Loucy (cell line): ENCODE measurements around the gene POC5.

ENCODE experiments used
- H2AFZ ChIP-seq: fragments of 200-600 bp; sonication (generic); 2 replicates; pipeline ENCODE4 v1.6.0; 2016; ENCODE audit warnings: antibody characterized with exemption, mild to moderate bottlenecking, low read length, moderate library complexity
- H3F3A ChIP-seq: fragments of 200-600 bp; 2 replicates; pipeline ENCODE4 v1.6.0; 2016; ENCODE audit warnings: antibody characterized with exemption, low read depth, mild to moderate bottlenecking
- H3K27me3 ChIP-seq: fragments of 200-600 bp; sonication (generic); 2 replicates; pipeline ENCODE4 v1.6.1; 2014; ENCODE audit warnings: low read length, mild to moderate bottlenecking; ENCODE audit not compliant: insufficient read depth, poor library complexity, severe bottlenecking
- H3K36me3 ChIP-seq: fragments of 200-600 bp; sonication (generic); 2 replicates; pipeline ENCODE4 v1.6.1; 2016; ENCODE audit warnings: low read length; ENCODE audit not compliant: insufficient read depth
- H3K4me1 ChIP-seq: fragments of 200-600 bp; sonication (generic); 2 replicates; pipeline ENCODE4 v1.5.1; 2014; ENCODE audit warnings: low read length, mild to moderate bottlenecking; ENCODE audit not compliant: insufficient read depth, poor library complexity, severe bottlenecking
- H3K4me2 ChIP-seq: fragments of 200-600 bp; sonication (generic); 2 replicates; pipeline ENCODE4 v1.6.0; 2014; ENCODE audit warnings: antibody characterized with exemption, low read length, low read depth, mild to moderate bottlenecking; ENCODE audit not compliant: poor library complexity, severe bottlenecking
- H3K4me3 ChIP-seq: fragments of 200-600 bp; sonication (generic); 2 replicates; pipeline ENCODE4 v1.5.1; 2014; ENCODE audit warnings: low read length, mild to moderate bottlenecking, mixed read lengths; ENCODE audit not compliant: poor library complexity, severe bottlenecking
- H3K79me2 ChIP-seq: fragments of 200-600 bp; sonication (generic); 2 replicates; pipeline ENCODE4 v1.6.1; 2014; ENCODE audit warnings: low read length; ENCODE audit not compliant: insufficient read depth
- H3K9ac ChIP-seq: fragments of 200-600 bp; sonication (generic); 2 replicates; pipeline ENCODE4 v1.6.0; 2014; ENCODE audit warnings: mild to moderate bottlenecking, low read depth, low read length, moderate library complexity; ENCODE audit not compliant: poor library complexity, severe bottlenecking
- H3K9me2 ChIP-seq: fragments of 200-600 bp; sonication (generic); replicated peaks from 2 replicates; pipeline ENCODE4 v1.6.1; 2016; ENCODE audit warnings: low read depth, low read length, mixed read lengths
- H3K9me3 ChIP-seq: fragments of 200-600 bp; sonication (generic); 2 replicates; pipeline ENCODE4 v1.6.1; 2014; ENCODE audit warnings: mild to moderate bottlenecking, antibody characterized with exemption, low read length, low read depth; ENCODE audit not compliant: insufficient read depth
- H4K20me1 ChIP-seq: fragments of 200-600 bp; sonication (generic); 2 replicates; pipeline ENCODE4 v1.6.0; 2014; ENCODE audit warnings: antibody characterized with exemption, low read length, mild to moderate bottlenecking; ENCODE audit not compliant: insufficient read depth, poor library complexity, severe bottlenecking
- CTCF ChIP-seq: fragments of 200-600 bp; sonication (generic); conservative IDR thresholded peaks from 2 replicates; pipeline ENCODE4 v1.5.1; 2014; ENCODE audit warnings: mild to moderate bottlenecking, antibody characterized with exemption, low read length
- EZH2phosphoT487 ChIP-seq: fragments of 200-600 bp; IDR thresholded peaks from 2 replicates; pipeline ENCODE4 v1.6.1; 2018; ENCODE audit warnings: antibody characterized with exemption, mild to moderate bottlenecking, moderate library complexity, borderline replicate concordance

Gene POC5

GRCh38 chr5:75651575-75652238 is 65.5 kb downstream of the POC5 start:
- Histone ChIP-seq H2AFZ (peak overlapping the region; percentile 48), H3K4me1 (peaks cover 6% of the 10 kb centered on the region)

GRCh38 chr5:75648712-75649111 is 68.5 kb downstream of the POC5 start:
- no peak overlapping the region for H3K4me2 ChIP-seq
- no peak overlapping the region for H2AFZ ChIP-seq
- H3K9me2 ChIP-seq, result no peaks in the 10 kb centered on the region
- TF ChIP-seq EZH2phosphoT487 (no peak), CTCF (no peak)
- no peaks in the 10 kb centered on the region for H3K79me2 ChIP-seq
- no peaks in the 10 kb centered on the region for H4K20me1 ChIP-seq
- no peaks in the 10 kb centered on the region for H3K9me3 ChIP-seq
- H3K9ac ChIP-seq, result no peak overlapping the region
- H3K4me1 ChIP-seq, result peaks cover 6% of the 10 kb centered on the region
- no peaks in the 10 kb centered on the region for H3K36me3 ChIP-seq
- no peak overlapping the region for H3K4me3 ChIP-seq
- no peaks in the 10 kb centered on the region for H3F3A ChIP-seq
- H3K27me3 ChIP-seq, result no peaks in the 10 kb centered on the region

More at GRCh38 chr5:75651575-75652238, 65.5 kb downstream of the POC5 start:
- no peaks in the 10 kb centered on the region for H3K27me3 ChIP-seq
- TF ChIP-seq EZH2phosphoT487 (no peak), CTCF (no peak)
- no peaks in the 10 kb centered on the region for H3K9me3 ChIP-seq
- H3K4me2 ChIP-seq, result no peak overlapping the region
- no peaks in the 10 kb centered on the region for H3F3A ChIP-seq
- H3K79me2 ChIP-seq, result no peaks in the 10 kb centered on the region
- no peak overlapping the region for H3K4me3 ChIP-seq
- no peak overlapping the region for H3K9ac ChIP-seq
- no peaks in the 10 kb centered on the region for H3K9me2 ChIP-seq
- H4K20me1 ChIP-seq, result no peaks in the 10 kb centered on the region
- H3K36me3 ChIP-seq, result no peaks in the 10 kb centered on the region

GRCh38 chr5:75640826-75641225 is 76.4 kb downstream of the POC5 start:
- Histone ChIP-seq H2AFZ (0 out of 2 replicates have a peak overlapping the region, but pooled peaks have one; percentile 35), H3K79me2 (no peaks in the 10 kb centered on the region), H3K4me1 (peaks cover 5% of the 10 kb centered on the region), H3K27me3 (no peaks in the 10 kb centered on the region), H3K9me3 (no peaks in the 10 kb centered on the region), H3K9me2 (no peaks in the 10 kb centered on the region), H3K36me3 (no peaks in the 10 kb centered on the region), H3F3A (no peaks in the 10 kb centered on the region), H3K9ac (no peak overlapping the region), H3K4me3 (no peak overlapping the region), H3K4me2 (no peak overlapping the region), H4K20me1 (no peaks in the 10 kb centered on the region)
- TF ChIP-seq CTCF, result no peak
- TF ChIP-seq EZH2phosphoT487, result no peak
